Dermis blood vessel endothelial cell (primary cell): ENCODE measurements around the gene WBP2. TPM values are rescaled to one million over a fixed set of nuclear protein-coding genes. Genes with fewer than 3 reads are reported as not detected.
"Not testable (repeated sequence)": the region's sequence is repeated elsewhere in the genome, so short reads cannot be mapped to it uniquely, and the experiment has no call there.

Experiments
- DNase-seq: peaks from one replicate; pipeline ENCODE4 v3.0.0; 2010
- total RNA-seq: library from RNA; depleted of rRNA; stranded (reverse); fragments of >200 nt; gene quantifications from 2 replicates; pipeline ENCODE4 v1.2.3, GENCODE V29; 2014

WBP2 gene
- total RNA-seq, 1 donor from 2014 or later, result 19.2 TPM

- no peak for DNase-seq
These were observed 42.8 kb downstream of the WBP2 start for GRCh38 chr17:75812096-75813013.

GRCh38 chr17:75811174-75811573, 44.0 kb downstream of the WBP2 start:
- no peak for DNase-seq

- DNase-seq, result not testable (repeated sequence)
These were observed 44.4 kb downstream of the WBP2 start for GRCh38 chr17:75810756-75811155.

GRCh38 chr17:75810216-75810615, 44.9 kb downstream of the WBP2 start:
- no peak for DNase-seq

- no peak for DNase-seq
These were observed 45.5 kb downstream of the WBP2 start for GRCh38 chr17:75809631-75810111.

GRCh38 chr17:75808905-75809621, 46.1 kb downstream of the WBP2 start:
- peak; percentile 84 for DNase-seq

GRCh38 chr17:75808549-75808904, 46.6 kb downstream of the WBP2 start:
- DNase-seq, result no peak

GRCh38 chr17:75807861-75808260, 47.3 kb downstream of the WBP2 start:
- no peak for DNase-seq

GRCh38 chr17:75806822-75807500, 48.2 kb downstream of the WBP2 start:
- no peak for DNase-seq

GRCh38 chr17:75803883-75804282, 51.3 kb downstream of the WBP2 start:
- DNase-seq, result no peak

- DNase-seq, result no peak
These were observed 55.7 kb downstream of the WBP2 start for GRCh38 chr17:75799402-75799801.

- DNase-seq, result no peak
These were observed 59.1 kb downstream of the WBP2 start for GRCh38 chr17:75795820-75796607.

Other genes with a start within 250 kb of the WBP2 start
- gene SMIM5, start 221.9 kb downstream of the WBP2 start, total RNA-seq, result 0.09 TPM in 1 of 2 replicates, not detected in the other
- gene RECQL5, start 188.2 kb downstream of the WBP2 start, total RNA-seq, result 14.6 and 16.2 TPM in 2 replicates
- gene SAP30BP, start 188.0 kb downstream of the WBP2 start, total RNA-seq, result 68.2 and 84.7 TPM in 2 replicates
- 34.4 and 125 TPM in 2 replicates for gene ITGB4, start 133.9 kb downstream of the WBP2 start, total RNA-seq
- gene GALK1, start 90.1 kb downstream of the WBP2 start, total RNA-seq, result 66.0 and 66.5 TPM in 2 replicates
- gene UNK, start 70.5 kb downstream of the WBP2 start, total RNA-seq, result 10.9 and 12.4 TPM in 2 replicates
- 3.2 and 3.4 TPM in 2 replicates for gene UNC13D, start 10.9 kb downstream of the WBP2 start, total RNA-seq
- 89.1 and 109 TPM in 2 replicates for gene TRIM47, start 23.2 kb upstream of the WBP2 start, total RNA-seq
- gene TRIM65, start 41.6 kb upstream of the WBP2 start, total RNA-seq, result 42.4 and 43.1 TPM in 2 replicates
- gene MRPL38, start 49.5 kb upstream of the WBP2 start, total RNA-seq, result 24.0 and 49.3 TPM in 2 replicates
- gene FBF1, start 85.7 kb upstream of the WBP2 start, total RNA-seq, result 6.2 and 11.6 TPM in 2 replicates
- gene ACOX1, start 123.8 kb upstream of the WBP2 start, total RNA-seq, result 68.4 and 79.8 TPM in 2 replicates
- 14.0 and 20.8 TPM in 2 replicates for gene TEN1, start 123.9 kb upstream of the WBP2 start, total RNA-seq
- 0.51 and 2.1 TPM in 2 replicates for gene CDK3, start 145.5 kb upstream of the WBP2 start, total RNA-seq
- under 0.01 and 0.05 TPM in 2 replicates for gene EVPL, start 172.0 kb upstream of the WBP2 start, total RNA-seq
- 28.2 and 60.7 TPM in 2 replicates for gene SRP68, start 217.2 kb upstream of the WBP2 start, total RNA-seq
- gene GALR2, start 219.4 kb upstream of the WBP2 start, total RNA-seq, result 0.19 TPM in 1 of 2 replicates, not detected in the other
- gene ZACN, start 223.8 kb upstream of the WBP2 start, total RNA-seq, result not detected in 2 replicates
- gene EXOC7, start 248.5 kb upstream of the WBP2 start, total RNA-seq, result 102 and 114 TPM in 2 replicates